Measurements from ENCODE around the gene WDR47. TPM values are rescaled to one million over a fixed set of nuclear protein-coding genes. Genes with fewer than 3 reads are reported as not detected.

WDR47 gene
- total and polyA plus RNA-seq, 10 of the 15 experiments (the other 5 are each of a cell fraction or from before 2014, with no cell fraction given) = 2.4 to 9.7 (median 5.9) TPM

- no peak overlapping the region for H3K4me3 ChIP-seq
- no peak for TF ChIP-seq CUX1 (IDR thresholded peaks at IDR 0.05; ENCODE audit: insufficient replicate concordance, low read depth, low read length)
- TF ChIP-seq EP300 (IDR thresholded peaks at IDR 0.05; ENCODE audit: borderline replicate concordance in 1 of 2, control insufficient read depth in 1 of 2, low read depth in 2 of 2, low read length in 2 of 2) = no peak
- TF ChIP-seq SMAD5 (IDR thresholded peaks at IDR 0.05; ENCODE audit: low read depth) = no peak
- TF ChIP-seq ZNF687 (IDR thresholded peaks at IDR 0.05) = no peak
- no peak for TF ChIP-seq POLR2AphosphoS2 (IDR thresholded peaks at IDR 0.05; ENCODE audit: low read depth, low read length)
- no peak for TF ChIP-seq BCLAF1 (IDR thresholded peaks at IDR 0.05)
- no peak for TF ChIP-seq EZH2 (IDR thresholded peaks at IDR 0.05; ENCODE audit: borderline replicate concordance, control insufficient read depth, low read depth, low read length)
- TF ChIP-seq ZNF217 (IDR thresholded peaks at IDR 0.05) = no peak
- no peak for TF ChIP-seq CHD4 (IDR thresholded peaks at IDR 0.05)
- TF ChIP-seq ZNF207 (IDR thresholded peaks at IDR 0.05; ENCODE audit: borderline replicate concordance) = no peak
- no peak for TF ChIP-seq TARDBP (IDR thresholded peaks at IDR 0.05; ENCODE audit: borderline replicate concordance)
- ChIA-PET SMC1A (ENCODE audit: uncharacterized antibody, unreplicated experiment) (interaction anchor here (0.7 kb wide), 1 partner anchor 100 kb away, joined by 3 read pairs; no protein-coding TSS in a partner anchor), CTCF (interaction anchor here (0.7 to 1.1 kb wide), 2 partner anchors 18 to 1650 kb away, joined by 3 read pairs; no protein-coding TSS in a partner anchor), POLR2A (no interaction called here), RAD21 (ENCODE audit: unreplicated experiment) (no interaction called here)
- intact Hi-C loops (cut with micrococcal nuclease; ENCODE audit: unreplicated experiment) (no loop called here), in situ Hi-C loops (cut with MboI) (no loop called here)
- peaks cover 0 to 4% of the 10 kb centered on the region in 2 experiments; a peak in 1 of 4 replicates for H3K36me3 ChIP-seq (ENCODE audit: control insufficient read depth in 2 of 2, insufficient read depth in 2 of 2, low read length in 1 of 2)
- FAIRE-seq (no peak), DNase-seq (ENCODE audit: low read depth, low spot score) (no peak), ATAC-seq (no peak)
- no peaks in the 10 kb centered on the region for H3K9me3 ChIP-seq (replicated peaks; ENCODE audit: control insufficient read depth, insufficient read depth, low read length)
- no peaks in the 10 kb centered on the region for H4K20me1 ChIP-seq (ENCODE audit: control insufficient read depth, insufficient read depth)
- WGBS (ENCODE audit: insufficient coverage, insufficient replicate concordance, low lambda C conversion rate, missing lambda C conversion rate) = 83% methylated on average over 3 of the region's 3 CpGs
- H3K4me1 ChIP-seq (ENCODE audit: control insufficient read depth, insufficient read depth, low read length) = no peaks in the 10 kb centered on the region
- H3K9ac ChIP-seq (ENCODE audit: control insufficient read depth, insufficient read depth, low read length) = no peak overlapping the region
- no peaks in the 10 kb centered on the region for H3K27me3 ChIP-seq (replicated peaks in 1 of 2; ENCODE audit: control insufficient read depth in 2 of 2, insufficient read depth in 2 of 2, low read length in 1 of 2)
- BruUV-seq (replicated peaks) = no TSS peak
- no peak overlapping the region for H3K4me2 ChIP-seq (ENCODE audit: control insufficient read depth, insufficient read depth)
- H2AFZ ChIP-seq (ENCODE audit: control insufficient read depth, low read depth, low read length) = no peak overlapping the region
- no peaks in the 10 kb centered on the region for H3K79me2 ChIP-seq (ENCODE audit: control insufficient read depth, insufficient read depth, low read length)
- no peak overlapping the region for H3K27ac ChIP-seq (ENCODE audit: control insufficient read depth, insufficient read depth)
These were observed 23.2 kb upstream of the WDR47 start for GRCh38 chr1:109065137-109065536.
